Smooth muscle cell (in vitro differentiated cells): ENCODE data around the gene ZNF77. TPM values are rescaled to one million over a fixed set of nuclear protein-coding genes. Genes with fewer than 3 reads are reported as not detected.

Source experiments
- DNase-seq: peaks from one replicate; lab custom pipeline; 2025; ENCODE audit not compliant: unreplicated experiment; lab: John Stamatoyannopoulos, UW
- H2AFZ ChIP-seq: fragments of 200-600 bp; sonication (generic); 2 replicates; pipeline ENCODE4 v1.6.0; 2016; ENCODE audit warnings: antibody characterized with exemption, low read depth, mild to moderate bottlenecking
- H3F3A ChIP-seq: fragments of 200-600 bp; sonication (generic); 2 replicates; pipeline ENCODE4 v1.6.0; 2017; ENCODE audit warnings: antibody characterized with exemption, low read depth
- H3K27ac ChIP-seq: fragments of 200-600 bp; sonication (generic); 2 replicates; pipeline ENCODE4 v1.5.1; 2016; ENCODE audit warnings: low read depth, mild to moderate bottlenecking
- H3K27me3 ChIP-seq: fragments of 200-600 bp; sonication (generic); 2 replicates; pipeline ENCODE4 v1.6.1; 2016; ENCODE audit warnings: low read depth, mild to moderate bottlenecking
- H3K36me3 ChIP-seq: fragments of 200-600 bp; sonication (generic); 2 replicates; pipeline ENCODE4 v1.5.1; 2016; ENCODE audit warnings: low read depth
- H3K4me1 ChIP-seq: fragments of 200-600 bp; sonication (generic); 2 replicates; pipeline ENCODE4 v1.5.1; 2016; ENCODE audit warnings: low read depth
- H3K4me2 ChIP-seq: fragments of 200-600 bp; sonication (generic); 2 replicates; pipeline ENCODE4 v1.6.0; 2016; ENCODE audit warnings: mild to moderate bottlenecking
- H3K4me3 ChIP-seq: fragments of 200-600 bp; sonication (generic); 2 replicates; pipeline ENCODE4 v1.5.1; 2016; ENCODE audit warnings: mild to moderate bottlenecking
- H3K79me2 ChIP-seq: fragments of 200-600 bp; sonication (generic); 2 replicates; pipeline ENCODE4 v1.6.0; 2016; ENCODE audit warnings: low read depth, mild to moderate bottlenecking
- H3K9ac ChIP-seq: fragments of 200-600 bp; sonication (generic); 2 replicates; pipeline ENCODE4 v1.6.0; 2016; ENCODE audit warnings: low read depth
- H3K9me3 ChIP-seq: fragments of 200-600 bp; sonication (generic); replicated peaks from 2 replicates; pipeline ENCODE4 v1.5.1; 2016; ENCODE audit warnings: low read depth
- H4K20me1 ChIP-seq: fragments of 200-600 bp; sonication (generic); 2 replicates; pipeline ENCODE4 v1.6.0; 2016; ENCODE audit warnings: low read depth
- WGBS: methylation state at CpG from one replicate; pipeline ENCODE4 v1.1.7; 2016; ENCODE audit warnings: low lambda C conversion rate; 5-methylcytosine and 5-hydroxymethylcytosine counted together
- polyA plus RNA-seq: library from polyadenylated mRNA; unstranded; fragments of >200 nt; fragmentation: Nextera tagmentation; extraction: Ambion mirVana; gene quantifications from 2 replicates; pipeline ENCODE4 v1.2.1, GENCODE V29; 2016
- total RNA-seq: library from RNA; depleted of rRNA; stranded (reverse); fragments of >200 nt; gene quantifications from 2 replicates; pipeline ENCODE4 v1.2.3, GENCODE V29; 2014
- TF ChIP-seq, protein P1 (sequence below): fragments of 200-600 bp; sonication (generic); IDR thresholded peaks from 2 replicates; pipeline ENCODE4 v1.5.1; 2017; ENCODE audit warnings: borderline replicate concordance, mild to moderate bottlenecking, antibody characterized with exemption; ENCODE audit not compliant: insufficient read depth, poor library complexity, severe bottlenecking

ZNF77 gene
- total and polyA plus RNA-seq, 2 experiments from 2014 or later = 2.3 to 2.5 TPM

DNA sequence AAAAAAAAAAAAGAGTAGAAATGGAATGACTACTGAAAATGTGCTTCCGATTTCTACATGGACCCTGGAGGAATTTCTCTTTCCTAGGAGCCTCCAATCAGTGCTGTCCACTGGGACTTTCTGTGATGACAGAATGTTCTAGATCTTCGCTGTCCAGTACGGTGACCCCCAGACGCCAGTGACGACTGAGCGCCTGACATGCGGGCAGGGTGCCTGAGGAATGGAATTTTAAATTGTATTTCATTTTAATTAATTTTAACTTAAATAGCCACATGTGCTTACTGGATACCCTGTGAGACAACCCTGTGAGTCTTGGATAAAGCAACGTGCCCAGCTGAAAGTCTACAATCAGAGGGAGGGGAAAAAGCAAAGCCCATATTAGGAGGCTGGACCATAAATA is 28.5 kb upstream of the ZNF77 start:
- H3K27ac ChIP-seq = no peak overlapping the region
- no peaks in the 10 kb centered on the region for H3K36me3 ChIP-seq
- H2AFZ ChIP-seq = no peak overlapping the region
- no peaks in the 10 kb centered on the region for H4K20me1 ChIP-seq
- H3F3A ChIP-seq = peaks cover 6% of the 10 kb centered on the region
- no peaks in the 10 kb centered on the region for H3K27me3 ChIP-seq
- H3K4me3 ChIP-seq = no peak overlapping the region
- TF ChIP-seq, protein P1, sequence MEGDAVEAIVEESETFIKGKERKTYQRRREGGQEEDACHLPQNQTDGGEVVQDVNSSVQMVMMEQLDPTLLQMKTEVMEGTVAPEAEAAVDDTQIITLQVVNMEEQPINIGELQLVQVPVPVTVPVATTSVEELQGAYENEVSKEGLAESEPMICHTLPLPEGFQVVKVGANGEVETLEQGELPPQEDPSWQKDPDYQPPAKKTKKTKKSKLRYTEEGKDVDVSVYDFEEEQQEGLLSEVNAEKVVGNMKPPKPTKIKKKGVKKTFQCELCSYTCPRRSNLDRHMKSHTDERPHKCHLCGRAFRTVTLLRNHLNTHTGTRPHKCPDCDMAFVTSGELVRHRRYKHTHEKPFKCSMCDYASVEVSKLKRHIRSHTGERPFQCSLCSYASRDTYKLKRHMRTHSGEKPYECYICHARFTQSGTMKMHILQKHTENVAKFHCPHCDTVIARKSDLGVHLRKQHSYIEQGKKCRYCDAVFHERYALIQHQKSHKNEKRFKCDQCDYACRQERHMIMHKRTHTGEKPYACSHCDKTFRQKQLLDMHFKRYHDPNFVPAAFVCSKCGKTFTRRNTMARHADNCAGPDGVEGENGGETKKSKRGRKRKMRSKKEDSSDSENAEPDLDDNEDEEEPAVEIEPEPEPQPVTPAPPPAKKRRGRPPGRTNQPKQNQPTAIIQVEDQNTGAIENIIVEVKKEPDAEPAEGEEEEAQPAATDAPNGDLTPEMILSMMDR = no peak
- no peaks in the 10 kb centered on the region for H3K79me2 ChIP-seq
- H3K9ac ChIP-seq = no peak overlapping the region
- H3K4me1 ChIP-seq = peaks cover 13% of the 10 kb centered on the region
- no peak overlapping the region for H3K4me2 ChIP-seq
- DNase-seq = no peak
- 87% methylated on average over 8 of the region's 8 CpGs for WGBS
- no peaks in the 10 kb centered on the region for H3K9me3 ChIP-seq

GRCh38 chr19:2970201-2970835 is 25.5 kb upstream of the ZNF77 start:
- Histone ChIP-seq H2AFZ (no peak overlapping the region), H3K27ac (no peak overlapping the region), H4K20me1 (no peaks in the 10 kb centered on the region), H3K36me3 (no peaks in the 10 kb centered on the region), H3K27me3 (no peaks in the 10 kb centered on the region), H3K4me1 (no peaks in the 10 kb centered on the region), H3K9ac (no peak overlapping the region), H3F3A (no peaks in the 10 kb centered on the region), H3K4me2 (no peak overlapping the region), H3K79me2 (no peaks in the 10 kb centered on the region), H3K4me3 (no peak overlapping the region), H3K9me3 (no peaks in the 10 kb centered on the region)
- TF ChIP-seq, protein P1 = no peak
- DNase-seq = no peak
- 91% methylated on average over 9 of the region's 9 CpGs for WGBS

DNA sequence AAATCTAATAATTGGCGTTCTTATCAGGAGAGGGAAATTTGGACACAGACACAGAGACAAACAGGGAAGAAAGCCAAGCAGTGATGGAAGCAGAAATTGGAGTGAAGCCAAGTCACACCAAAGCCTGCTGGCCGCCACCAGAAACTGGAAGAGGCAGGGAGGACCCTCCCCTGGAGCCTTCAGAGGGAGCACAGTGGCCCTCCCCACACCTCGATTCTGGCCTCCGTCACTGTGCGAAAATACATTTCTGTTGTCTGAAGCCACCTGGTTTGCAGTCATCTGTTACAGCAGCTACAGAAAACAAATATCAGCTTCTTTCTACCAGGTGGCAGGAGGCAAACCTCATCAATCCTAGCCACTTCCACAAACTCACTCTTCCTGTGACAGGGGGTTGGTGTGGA is 24.3 kb upstream of the ZNF77 start:
- H3K36me3 ChIP-seq = no peaks in the 10 kb centered on the region
- H3K9me3 ChIP-seq = no peaks in the 10 kb centered on the region
- TF ChIP-seq, protein P1 = no peak
- 69% methylated on average over 5 of the region's 5 CpGs for WGBS
- no peak overlapping the region for H3K4me3 ChIP-seq
- no peaks in the 10 kb centered on the region for H3K79me2 ChIP-seq
- no peak overlapping the region for H3K9ac ChIP-seq
- no peak for DNase-seq
- H3F3A ChIP-seq = no peaks in the 10 kb centered on the region
- no peak overlapping the region for H3K4me2 ChIP-seq
- no peaks in the 10 kb centered on the region for H4K20me1 ChIP-seq
- no peak overlapping the region for H3K27ac ChIP-seq
- H2AFZ ChIP-seq = no peak overlapping the region
- H3K4me1 ChIP-seq = no peaks in the 10 kb centered on the region
- H3K27me3 ChIP-seq = no peaks in the 10 kb centered on the region

GRCh38 chr19:2967972-2968371 is 23.2 kb upstream of the ZNF77 start:
- no peak overlapping the region for H3K27ac ChIP-seq
- H2AFZ ChIP-seq = no peak overlapping the region
- no peaks in the 10 kb centered on the region for H3F3A ChIP-seq
- H3K4me1 ChIP-seq = no peaks in the 10 kb centered on the region
- TF ChIP-seq, protein P1 = no peak
- H3K36me3 ChIP-seq = no peaks in the 10 kb centered on the region
- H3K79me2 ChIP-seq = no peaks in the 10 kb centered on the region
- H4K20me1 ChIP-seq = no peaks in the 10 kb centered on the region
- no peaks in the 10 kb centered on the region for H3K27me3 ChIP-seq
- H3K9me3 ChIP-seq = no peaks in the 10 kb centered on the region
- WGBS = 93% methylated on average over 8 of the region's 8 CpGs
- no peak for DNase-seq
- no peak overlapping the region for H3K4me3 ChIP-seq
- no peak overlapping the region for H3K9ac ChIP-seq
- H3K4me2 ChIP-seq = no peak overlapping the region
